IMR-90 (cell line): Measurements from ENCODE around the gene DNM1. TPM values are rescaled to one million over a fixed set of nuclear protein-coding genes. Genes with fewer than 3 reads are reported as not detected.

Experiments used
- ATAC-seq: fragments of 200-7000 bp; cut with Tn5 transposase; 2 replicates; pipeline ENCODE4 v1.9.1; 2020; ENCODE audit warnings: low read depth, mild to moderate bottlenecking, moderate library complexity
- BruUV-seq: library from RNA; stranded (reverse); fragments of 400-500 nt; replicated peaks from 2 replicates; lab custom pipeline; 2021; lab: Mats Ljungman, UMichigan
- CTCF ChIA-PET: fragments of 300-600 bp; formaldehyde crosslinking; extraction: SDS; loops from one replicate; lab custom pipeline; 2021; ENCODE audit warnings: antibody characterized with exemption; lab: Yijun Ruan, JAX
- POLR2A ChIA-PET: fragments of 300-600 bp; sonication (Branson Sonifier 250); formaldehyde crosslinking; loops from one replicate; lab custom pipeline; 2022; ENCODE audit warnings: antibody characterized with exemption; ENCODE audit not compliant: unreplicated experiment; lab: Charles Lee
- DNase-seq: peaks from one replicate; pipeline ENCODE4 v3.0.0; 2013
- H2AFZ ChIP-seq: replicated peaks from 2 replicates; pipeline ENCODE3; 2013; ENCODE audit warnings: low read length, mild to moderate bottlenecking; ENCODE audit not compliant: poor library complexity
- H2AK5ac ChIP-seq: 2 replicates; pipeline ENCODE4 v1.6.1; 2013; ENCODE audit warnings: low read depth, low read length, inconsistent platforms
- H2AK9ac ChIP-seq: replicated peaks from 2 replicates; pipeline ENCODE3; 2013; ENCODE audit warnings: mild to moderate bottlenecking, low read depth, low read length, moderate library complexity; ENCODE audit not compliant: poor library complexity
- H2BK120ac ChIP-seq: 2 replicates; pipeline ENCODE4 v1.6.1; 2013; ENCODE audit warnings: low read depth, low read length, inconsistent platforms
- H2BK15ac ChIP-seq: 3 replicates; pipeline ENCODE4 v1.6.1; 2013; ENCODE audit warnings: low read depth, low read length, inconsistent platforms
- H2BK20ac ChIP-seq: 2 replicates; pipeline ENCODE4 v1.6.1; 2013; ENCODE audit warnings: low read depth, mild to moderate bottlenecking, inconsistent platforms, low read length, moderate library complexity
- H2BK5ac ChIP-seq: 2 replicates; pipeline ENCODE4 v1.6.1; 2013; ENCODE audit warnings: mild to moderate bottlenecking, low read depth, low read length, inconsistent platforms; ENCODE audit not compliant: poor library complexity, severe bottlenecking
- H3K14ac ChIP-seq: replicated peaks from 2 replicates; pipeline ENCODE4 v1.6.1; 2013; ENCODE audit warnings: low read depth, low read length, inconsistent platforms
- H3K18ac ChIP-seq: 2 replicates; pipeline ENCODE4 v1.6.1; 2013; ENCODE audit warnings: low read depth, low read length, control low read depth
- H3K23ac ChIP-seq: 2 replicates; pipeline ENCODE4 v1.6.1; 2013; ENCODE audit warnings: low read depth, low read length, inconsistent platforms
- H3K27ac ChIP-seq: 2 replicates; pipeline ENCODE4 v1.5.1; 2013; ENCODE audit warnings: mild to moderate bottlenecking, control low read depth, low read length; ENCODE audit not compliant: insufficient read depth
- H3K27me3 ChIP-seq: 2 replicates; pipeline ENCODE4 v1.6.1; 2013; ENCODE audit warnings: low read length; ENCODE audit not compliant: control insufficient read depth, insufficient read depth
- H3K36me3 ChIP-seq: 2 replicates; pipeline ENCODE4 v1.6.1; 2013; ENCODE audit warnings: low read length, mixed read lengths; ENCODE audit not compliant: control insufficient read depth, insufficient read depth
- H3K4ac ChIP-seq: 2 replicates; pipeline ENCODE4 v1.6.1; 2013; ENCODE audit warnings: low read depth, low read length, inconsistent platforms
- H3K4me1 ChIP-seq: 2 replicates; pipeline ENCODE4 v1.6.1; 2013; ENCODE audit warnings: low read length, mixed read lengths; ENCODE audit not compliant: control insufficient read depth, insufficient read depth
- H3K4me2 ChIP-seq: 2 replicates; pipeline ENCODE4 v1.6.1; 2013; ENCODE audit warnings: low read depth, mild to moderate bottlenecking, control low read depth, low read length, moderate library complexity
- H3K4me3 ChIP-seq: 2 replicates; pipeline ENCODE4 v1.5.1; 2013; ENCODE audit warnings: low read depth, mild to moderate bottlenecking, control low read depth, low read length, moderate library complexity; ENCODE audit not compliant: insufficient read depth
- H3K56ac ChIP-seq: 2 replicates; pipeline ENCODE4 v1.6.1; 2013; ENCODE audit warnings: low read length, inconsistent platforms; ENCODE audit not compliant: insufficient read depth; ENCODE audit errors: extremely low read depth
- H3K79me1 ChIP-seq, 2 experiments: 2 replicates each; pipeline ENCODE4 v1.6.1; 2013; ENCODE audit warnings: low read length in 2 of 2, inconsistent platforms in 1 of 2, low read depth in 1 of 2
- H3K9ac ChIP-seq: 2 replicates; pipeline ENCODE4 v1.6.1; 2013; ENCODE audit warnings: low read depth, low read length, control low read depth
- H3K9me1 ChIP-seq: 2 replicates; pipeline ENCODE4 v1.6.1; 2013; ENCODE audit warnings: low read length, inconsistent platforms; ENCODE audit not compliant: insufficient read depth
- H3K9me3 ChIP-seq: 2 replicates; pipeline ENCODE4 v1.6.1; 2013; ENCODE audit warnings: low read length; ENCODE audit not compliant: control insufficient read depth, insufficient read depth
- H4K20me1 ChIP-seq: 2 replicates; pipeline ENCODE4 v1.6.1; 2013; ENCODE audit warnings: low read length, inconsistent platforms; ENCODE audit not compliant: insufficient read depth
- H4K5ac ChIP-seq: 2 replicates; pipeline ENCODE4 v1.6.1; 2013; ENCODE audit warnings: mild to moderate bottlenecking, low read depth, low read length, control low read depth
- H4K8ac ChIP-seq, 2 experiments: 2 replicates each; pipeline ENCODE4 v1.6.1; 2013; ENCODE audit warnings: low read depth in 2 of 2, low read length in 2 of 2, control low read depth in 1 of 2, inconsistent platforms in 1 of 2
- H4K91ac ChIP-seq: 2 replicates; pipeline ENCODE4 v1.6.1; 2013; ENCODE audit warnings: low read depth, low read length, inconsistent platforms; ENCODE audit not compliant: insufficient read depth
- BHLHE40 ChIP-seq: fragments of 150-350 bp; IDR thresholded peaks from 2 replicates; pipeline ENCODE4 v1.6.1; 2016; ENCODE audit warnings: mild to moderate bottlenecking, low read depth, low read length
- CEBPB ChIP-seq: IDR thresholded peaks from 2 replicates; pipeline ENCODE4 v1.6.1; 2012; ENCODE audit warnings: low read depth, low read length, improper control_type of control experiment
- CHD1 ChIP-seq: IDR thresholded peaks from 2 replicates; pipeline ENCODE4 v1.6.1; 2012; ENCODE audit warnings: low read depth, low read length, improper control_type of control experiment
- FOS ChIP-seq: fragments of 150-350 bp; IDR thresholded peaks from 2 replicates; pipeline ENCODE4 v1.6.1; 2016; ENCODE audit warnings: low read depth, low read length
- MAFK ChIP-seq: IDR thresholded peaks from 2 replicates; pipeline ENCODE4 v1.6.1; 2012; ENCODE audit warnings: low read depth, low read length, improper control_type of control experiment
- MAZ ChIP-seq: IDR thresholded peaks from 2 replicates; pipeline ENCODE4 v1.6.1; 2012; ENCODE audit warnings: low read depth, mild to moderate bottlenecking, low read length, improper control_type of control experiment, moderate library complexity, borderline replicate concordance
- MXI1 ChIP-seq: IDR thresholded peaks from 2 replicates; pipeline ENCODE4 v1.6.1; 2012; ENCODE audit warnings: low read depth, mild to moderate bottlenecking, low read length, moderate library complexity, borderline replicate concordance
- NFE2L2 ChIP-seq: fragments of 150-350 bp; IDR thresholded peaks from 2 replicates; pipeline ENCODE4 v1.6.1; 2016; ENCODE audit warnings: low read depth, mild to moderate bottlenecking, low read length
- RAD21 ChIP-seq: IDR thresholded peaks from 2 replicates; pipeline ENCODE4 v1.6.1; 2012; ENCODE audit warnings: low read length, improper control_type of control experiment
- RCOR1 ChIP-seq: IDR thresholded peaks from 2 replicates; pipeline ENCODE4 v1.6.1; 2012; ENCODE audit warnings: mild to moderate bottlenecking, low read length, improper control_type of control experiment; ENCODE audit not compliant: insufficient replicate concordance
- RFX5 ChIP-seq: IDR thresholded peaks from 2 replicates; pipeline ENCODE4 v1.8.0; 2012; ENCODE audit warnings: low read depth, mild to moderate bottlenecking, low read length, moderate library complexity
- SMC3 ChIP-seq: fragments of 150-350 bp; IDR thresholded peaks from 2 replicates; pipeline ENCODE4 v1.6.1; 2016; ENCODE audit warnings: low read depth, mild to moderate bottlenecking, antibody characterized with exemption, low read length, moderate library complexity
- WGBS, 2 experiments: methylation state at CpG; one replicate each; pipeline versions ENCODE4 v1.1.5 to v1.1.7; 2013; ENCODE audit warnings: missing lambda C conversion rate in 2 of 2; ENCODE audit not compliant: insufficient read length in 1 of 2; ENCODE audit errors: extremely low coverage in 2 of 2; 5-methylcytosine and 5-hydroxymethylcytosine counted together
- dilution Hi-C: fragments of 300-500 bp; cut with HindIII; formaldehyde crosslinking; loops from one replicate; pipeline ENCODE4 v1.14.3; 2018; ENCODE audit warnings: low sequenced_read_pairs; ENCODE audit not compliant: unreplicated experiment
- in situ Hi-C: fragments of 300-500 bp; cut with MboI; formaldehyde crosslinking; loops from 3 replicates; pipeline ENCODE4 v1.14.3; 2019; ENCODE audit warnings: low sequenced_read_pairs, inconsistent platforms, mixed read lengths
- intact Hi-C: fragments of 100-400 bp; cut with micrococcal nuclease; formaldehyde crosslinking; loops from 2 replicates; pipeline ENCODE4 v1.10.0; 2022
- polyA plus RNA-seq, 3 experiments: library from polyadenylated mRNA; depleted of rRNA; stranded (reverse); fragments of >200 nt; gene quantifications; 2 replicates each; pipeline ENCODE4 v1.2.3, GENCODE V29; 2012; ENCODE audit warnings: low replicate concordance in 1 of 3
- total RNA-seq: library from RNA; depleted of rRNA; stranded (reverse); fragments of >200 nt; gene quantifications from 2 replicates; pipeline ENCODE4 v1.2.3, GENCODE V29; 2012
- TF ChIP-seq, protein P1 (sequence below): conservative IDR thresholded peaks from 2 replicates; pipeline ENCODE4 v1.5.1; 2012; ENCODE audit warnings: mild to moderate bottlenecking, low read depth, low read length, improper control_type of control experiment
- TF ChIP-seq, protein P2 (sequence below): fragments of 150-350 bp; IDR thresholded peaks from 2 replicates; pipeline ENCODE4 v1.6.1; 2016; ENCODE audit warnings: low read depth, mild to moderate bottlenecking, low read length, moderate library complexity, borderline replicate concordance
- TF ChIP-seq, protein P3 (sequence below): fragments of 150-350 bp; IDR thresholded peaks from 2 replicates; pipeline ENCODE4 v1.6.1; 2017; ENCODE audit warnings: mild to moderate bottlenecking, antibody characterized with exemption, low read length, low read depth

Gene DNM1
- total and polyA plus RNA-seq, 2 of the 4 experiments (the other 2 are of a cell fraction) = 13.6 to 17.7 TPM

DNA sequence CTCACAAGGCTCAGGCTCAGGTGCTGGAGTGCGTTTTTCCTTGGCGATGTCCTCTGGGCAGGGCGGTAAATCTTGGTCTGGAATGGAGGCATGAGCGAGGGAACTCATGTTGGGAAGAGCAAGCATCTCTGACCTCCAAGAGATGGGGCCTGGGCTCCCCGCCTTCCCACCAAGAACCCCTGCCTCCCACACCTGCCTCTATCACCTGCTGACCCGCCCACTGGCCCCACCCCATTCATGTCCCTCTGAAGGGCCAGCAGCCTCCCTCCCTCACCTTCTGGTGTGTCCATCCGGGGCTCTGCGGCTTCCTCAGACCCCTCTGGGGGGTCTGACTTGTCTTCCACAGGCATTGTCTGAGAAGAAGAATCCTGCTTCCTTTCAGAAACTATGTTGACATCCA, 22.7 kb upstream of the DNM1 start:
- POLR2A ChIA-PET = no interaction called here
- no TSS peak for BruUV-seq
- intact Hi-C loops (no loop called here), dilution Hi-C loops (no loop called here), in situ Hi-C loops (no loop called here)
- Histone ChIP-seq H3K4me2 (no peak overlapping the region), H2AK5ac (no peak overlapping the region), H3K9me1 (peaks cover 12% of the 10 kb centered on the region), H2BK20ac (no peak overlapping the region), H3K9ac (no peak overlapping the region), H2AK9ac (no peak overlapping the region), H4K8ac (no peak overlapping the region), H4K91ac (no peak overlapping the region), H3K79me1 (peaks cover 0 to 24% of the 10 kb centered on the region in 2 experiments; a peak in 2 of 4 replicates), H3K9me3 (peaks cover 5% of the 10 kb centered on the region), H2BK5ac (no peak overlapping the region), H2BK15ac (no peak overlapping the region), H3K18ac (no peak overlapping the region), H2AFZ (no peak overlapping the region), H3K4me1 (peaks cover 11% of the 10 kb centered on the region), H3K4ac (no peak overlapping the region), H4K5ac (no peak overlapping the region), H4K20me1 (peaks cover 1% of the 10 kb centered on the region; the same call in 1 of the 2 replicates), H3K23ac (no peak overlapping the region), H3K4me3 (no peak overlapping the region), H3K14ac (no peak overlapping the region), H3K36me3 (peaks cover 65% of the 10 kb centered on the region), H3K56ac (no peak overlapping the region), H2BK120ac (no peak overlapping the region), H3K27ac (no peak overlapping the region), H3K27me3 (no peaks in the 10 kb centered on the region)
- TF ChIP-seq MAFK (no peak), FOS (no peak), BHLHE40 (no peak), RAD21 (no peak), SMC3 (no peak), MXI1 (no peak), MAZ (no peak), RFX5 (no peak), RCOR1 (no peak), NFE2L2 (no peak), CHD1 (no peak), CEBPB (no peak)
- TF ChIP-seq, protein P1, sequence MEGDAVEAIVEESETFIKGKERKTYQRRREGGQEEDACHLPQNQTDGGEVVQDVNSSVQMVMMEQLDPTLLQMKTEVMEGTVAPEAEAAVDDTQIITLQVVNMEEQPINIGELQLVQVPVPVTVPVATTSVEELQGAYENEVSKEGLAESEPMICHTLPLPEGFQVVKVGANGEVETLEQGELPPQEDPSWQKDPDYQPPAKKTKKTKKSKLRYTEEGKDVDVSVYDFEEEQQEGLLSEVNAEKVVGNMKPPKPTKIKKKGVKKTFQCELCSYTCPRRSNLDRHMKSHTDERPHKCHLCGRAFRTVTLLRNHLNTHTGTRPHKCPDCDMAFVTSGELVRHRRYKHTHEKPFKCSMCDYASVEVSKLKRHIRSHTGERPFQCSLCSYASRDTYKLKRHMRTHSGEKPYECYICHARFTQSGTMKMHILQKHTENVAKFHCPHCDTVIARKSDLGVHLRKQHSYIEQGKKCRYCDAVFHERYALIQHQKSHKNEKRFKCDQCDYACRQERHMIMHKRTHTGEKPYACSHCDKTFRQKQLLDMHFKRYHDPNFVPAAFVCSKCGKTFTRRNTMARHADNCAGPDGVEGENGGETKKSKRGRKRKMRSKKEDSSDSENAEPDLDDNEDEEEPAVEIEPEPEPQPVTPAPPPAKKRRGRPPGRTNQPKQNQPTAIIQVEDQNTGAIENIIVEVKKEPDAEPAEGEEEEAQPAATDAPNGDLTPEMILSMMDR = no peak
- TF ChIP-seq, protein P2, sequence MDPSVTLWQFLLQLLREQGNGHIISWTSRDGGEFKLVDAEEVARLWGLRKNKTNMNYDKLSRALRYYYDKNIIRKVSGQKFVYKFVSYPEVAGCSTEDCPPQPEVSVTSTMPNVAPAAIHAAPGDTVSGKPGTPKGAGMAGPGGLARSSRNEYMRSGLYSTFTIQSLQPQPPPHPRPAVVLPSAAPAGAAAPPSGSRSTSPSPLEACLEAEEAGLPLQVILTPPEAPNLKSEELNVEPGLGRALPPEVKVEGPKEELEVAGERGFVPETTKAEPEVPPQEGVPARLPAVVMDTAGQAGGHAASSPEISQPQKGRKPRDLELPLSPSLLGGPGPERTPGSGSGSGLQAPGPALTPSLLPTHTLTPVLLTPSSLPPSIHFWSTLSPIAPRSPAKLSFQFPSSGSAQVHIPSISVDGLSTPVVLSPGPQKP = no peak
- TF ChIP-seq, protein P3, sequence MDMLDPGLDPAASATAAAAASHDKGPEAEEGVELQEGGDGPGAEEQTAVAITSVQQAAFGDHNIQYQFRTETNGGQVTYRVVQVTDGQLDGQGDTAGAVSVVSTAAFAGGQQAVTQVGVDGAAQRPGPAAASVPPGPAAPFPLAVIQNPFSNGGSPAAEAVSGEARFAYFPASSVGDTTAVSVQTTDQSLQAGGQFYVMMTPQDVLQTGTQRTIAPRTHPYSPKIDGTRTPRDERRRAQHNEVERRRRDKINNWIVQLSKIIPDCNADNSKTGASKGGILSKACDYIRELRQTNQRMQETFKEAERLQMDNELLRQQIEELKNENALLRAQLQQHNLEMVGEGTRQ = no peak
- CTCF ChIA-PET = no interaction called here
- DNase-seq (no peak), ATAC-seq (no peak)
- 100% methylated on average over 1 of the region's 8 CpGs; no CpG with 5 or more reads in 1 of the 2 experiments for WGBS, 2 experiments
